Progenitor cell of endocrine pancreas (in vitro differentiated cells): Measurements from ENCODE around the gene GOLM1. TPM values are rescaled to one million over a fixed set of nuclear protein-coding genes. Genes with fewer than 3 reads are reported as not detected.

Experiments used
- DNase-seq: peaks from one replicate; pipeline ENCODE4 v3.0.0; 2021; ENCODE audit warnings: low spot score; ENCODE audit not compliant: unreplicated experiment
- H3K27ac Mint-ChIP-seq: 2 replicates; pipeline ENCODE4 v1.8.0; 2021; ENCODE audit warnings: mild to moderate bottlenecking, moderate library complexity, mixed read lengths
- H3K27me3 Mint-ChIP-seq: 2 replicates; pipeline ENCODE4 v1.8.0; 2021; ENCODE audit warnings: mixed read lengths
- H3K36me3 Mint-ChIP-seq: 2 replicates; pipeline ENCODE4 v1.8.0; 2022; ENCODE audit warnings: mixed read lengths; ENCODE audit not compliant: insufficient read depth
- H3K4me1 Mint-ChIP-seq: 2 replicates; pipeline ENCODE4 v1.8.0; 2021; ENCODE audit warnings: low read depth, mixed read lengths
- H3K4me3 Mint-ChIP-seq: 2 replicates; pipeline ENCODE4 v1.8.0; 2021; ENCODE audit warnings: low read depth, mild to moderate bottlenecking, moderate library complexity, mixed read lengths
- H3K9me3 Mint-ChIP-seq: 2 replicates; pipeline ENCODE4 v1.8.0; 2021; ENCODE audit warnings: low read depth, mixed read lengths
- CTCF ChIP-seq: fragments of 200-600 bp; sonication (generic); IDR thresholded peaks from one replicate; pipeline ENCODE4 v1.5.0; 2021; ENCODE audit warnings: antibody characterized with exemption, mild to moderate bottlenecking; ENCODE audit not compliant: unreplicated experiment
- total RNA-seq: library from RNA; stranded (reverse); gene quantifications from 2 replicates; pipeline ENCODE4 v1.2.1, GENCODE V29; 2021

Gene GOLM1
- total RNA-seq, 1 donor from 2014 or later, result 104 TPM

GRCh38 chr9:85995097-85995496, 104.3 kb downstream of the GOLM1 start:
- H3K4me3 Mint-ChIP-seq, result no peak overlapping the region
- no peak overlapping the region for H3K27ac Mint-ChIP-seq
- TF ChIP-seq CTCF, result no peak
- DNase-seq, result no peak
- no peaks in the 10 kb centered on the region for H3K27me3 Mint-ChIP-seq
- peaks cover 34% of the 10 kb centered on the region for H3K36me3 Mint-ChIP-seq
- H3K9me3 Mint-ChIP-seq, result peaks cover 5% of the 10 kb centered on the region
- no peaks in the 10 kb centered on the region for H3K4me1 Mint-ChIP-seq

- no peak for TF ChIP-seq CTCF
- no peaks in the 10 kb centered on the region for H3K4me1 Mint-ChIP-seq
- no peak for DNase-seq
- H3K27me3 Mint-ChIP-seq, result no peaks in the 10 kb centered on the region
- peaks cover 5% of the 10 kb centered on the region for H3K9me3 Mint-ChIP-seq
- H3K27ac Mint-ChIP-seq, result no peak overlapping the region
- H3K4me3 Mint-ChIP-seq, result no peak overlapping the region
- peaks cover 36% of the 10 kb centered on the region for H3K36me3 Mint-ChIP-seq
Observed at GRCh38 chr9:85994191-85994590, 105.2 kb downstream of the GOLM1 start.

GRCh38 chr9:85987236-85987635, 112.1 kb downstream of the GOLM1 start:
- H3K36me3 Mint-ChIP-seq, result peaks cover 44% of the 10 kb centered on the region
- H3K4me3 Mint-ChIP-seq, result no peak overlapping the region
- no peaks in the 10 kb centered on the region for H3K4me1 Mint-ChIP-seq
- DNase-seq, result no peak
- no peak for TF ChIP-seq CTCF
- H3K27me3 Mint-ChIP-seq, result no peaks in the 10 kb centered on the region
- H3K27ac Mint-ChIP-seq, result no peak overlapping the region
- peaks cover 2% of the 10 kb centered on the region for H3K9me3 Mint-ChIP-seq

- no peak for TF ChIP-seq CTCF
- no peak overlapping the region for H3K27ac Mint-ChIP-seq
- DNase-seq, result no peak
Observed at GRCh38 chr9:85984457-85984856, 114.9 kb downstream of the GOLM1 start.

GRCh38 chr9:85981369-85981768, 118.0 kb downstream of the GOLM1 start:
- Mint-ChIP-seq H3K36me3 (peaks cover 38% of the 10 kb centered on the region), H3K27ac (no peak overlapping the region)

More at GRCh38 chr9:85984457-85984856, 114.9 kb downstream of the GOLM1 start:
- Mint-ChIP-seq H3K9me3 (no peaks in the 10 kb centered on the region), H3K36me3 (peaks cover 42% of the 10 kb centered on the region), H3K4me3 (no peak overlapping the region), H3K27me3 (no peaks in the 10 kb centered on the region), H3K4me1 (no peaks in the 10 kb centered on the region)

More at GRCh38 chr9:85981369-85981768, 118.0 kb downstream of the GOLM1 start:
- H3K27me3 Mint-ChIP-seq, result no peaks in the 10 kb centered on the region
- TF ChIP-seq CTCF, result no peak
- no peaks in the 10 kb centered on the region for H3K4me1 Mint-ChIP-seq
- no peaks in the 10 kb centered on the region for H3K9me3 Mint-ChIP-seq
- no peak overlapping the region for H3K4me3 Mint-ChIP-seq
- DNase-seq, result no peak
